ENCODE measurements around the gene PSMD8. TPM values are rescaled to one million over a fixed set of nuclear protein-coding genes. Genes with fewer than 3 reads are reported as not detected.
"Not testable (repeated sequence)": the region's sequence is repeated elsewhere in the genome, so short reads cannot be mapped to it uniquely, and the experiment has no call there.

The PSMD8 gene
- total RNA-seq, 1 donor from 2014 or later: 131 TPM

DNA sequence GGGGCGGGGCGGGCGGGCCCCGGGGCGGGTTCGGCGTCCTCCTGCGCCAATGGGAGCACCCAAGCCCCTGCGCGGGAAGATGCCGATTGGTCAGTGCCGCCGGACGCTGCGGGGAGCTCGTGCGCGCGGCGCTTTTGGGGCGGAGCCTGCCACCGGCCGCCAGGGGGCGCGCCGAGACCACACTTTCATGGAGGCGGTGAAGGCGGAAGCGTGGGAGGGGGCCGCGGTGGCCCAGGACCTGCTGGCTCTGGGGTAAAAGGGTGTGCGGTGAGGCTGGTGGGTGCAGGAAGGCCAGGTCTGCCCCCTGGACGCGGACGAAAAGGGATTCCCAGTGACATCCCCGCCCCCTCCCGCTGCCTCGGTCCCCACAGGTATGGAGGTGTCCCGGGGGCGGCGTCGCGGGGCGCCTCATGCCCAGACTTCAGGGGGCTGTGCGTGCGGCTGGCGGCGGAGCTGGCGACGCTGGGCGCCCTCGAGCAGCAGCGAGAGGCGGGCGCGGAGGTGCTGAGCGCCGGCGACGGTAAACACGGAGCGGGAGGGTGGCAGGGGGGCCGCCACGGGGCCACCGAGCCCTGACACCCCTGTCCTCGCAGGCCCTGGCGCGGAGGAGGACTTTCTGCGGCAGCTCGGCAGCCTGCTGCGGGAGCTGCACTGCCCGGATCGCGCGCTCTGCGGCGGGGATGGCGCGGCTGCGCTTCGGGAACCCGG lies 28.8 kb downstream of the PSMD8 start, which contains the start of gene FAM98C:
Gene FAM98C, plus strand, starts transcription at position 127 of the 708 bp plus-strand sequence. Its CDS starts 61 bp downstream, at position 188.
- H3K9me3 Mint-ChIP-seq: no peaks in the 10 kb centered on the region
- peak within 1 kb of the TSS; percentile 82 for H3K27ac Mint-ChIP-seq
- peaks cover 5% of the 10 kb centered on the region for H3K36me3 Mint-ChIP-seq
- TF ChIP-seq, protein P1, sequence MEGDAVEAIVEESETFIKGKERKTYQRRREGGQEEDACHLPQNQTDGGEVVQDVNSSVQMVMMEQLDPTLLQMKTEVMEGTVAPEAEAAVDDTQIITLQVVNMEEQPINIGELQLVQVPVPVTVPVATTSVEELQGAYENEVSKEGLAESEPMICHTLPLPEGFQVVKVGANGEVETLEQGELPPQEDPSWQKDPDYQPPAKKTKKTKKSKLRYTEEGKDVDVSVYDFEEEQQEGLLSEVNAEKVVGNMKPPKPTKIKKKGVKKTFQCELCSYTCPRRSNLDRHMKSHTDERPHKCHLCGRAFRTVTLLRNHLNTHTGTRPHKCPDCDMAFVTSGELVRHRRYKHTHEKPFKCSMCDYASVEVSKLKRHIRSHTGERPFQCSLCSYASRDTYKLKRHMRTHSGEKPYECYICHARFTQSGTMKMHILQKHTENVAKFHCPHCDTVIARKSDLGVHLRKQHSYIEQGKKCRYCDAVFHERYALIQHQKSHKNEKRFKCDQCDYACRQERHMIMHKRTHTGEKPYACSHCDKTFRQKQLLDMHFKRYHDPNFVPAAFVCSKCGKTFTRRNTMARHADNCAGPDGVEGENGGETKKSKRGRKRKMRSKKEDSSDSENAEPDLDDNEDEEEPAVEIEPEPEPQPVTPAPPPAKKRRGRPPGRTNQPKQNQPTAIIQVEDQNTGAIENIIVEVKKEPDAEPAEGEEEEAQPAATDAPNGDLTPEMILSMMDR (IDR thresholded peaks at IDR 0.05; ENCODE audit: unreplicated experiment): peak; percentile 100
- H3K4me1 Mint-ChIP-seq: peaks cover 2% of the 10 kb centered on the region
- peak; percentile 96 to 99 for DNase-seq (ENCODE audit: low spot score in 2 of 2, unreplicated experiment in 2 of 2)
- peaks cover 15% of the 10 kb centered on the region for H3K27me3 Mint-ChIP-seq (ENCODE audit: low read depth)
- H3K4me3 Mint-ChIP-seq: peak within 1 kb of the TSS; percentile 81

DNA sequence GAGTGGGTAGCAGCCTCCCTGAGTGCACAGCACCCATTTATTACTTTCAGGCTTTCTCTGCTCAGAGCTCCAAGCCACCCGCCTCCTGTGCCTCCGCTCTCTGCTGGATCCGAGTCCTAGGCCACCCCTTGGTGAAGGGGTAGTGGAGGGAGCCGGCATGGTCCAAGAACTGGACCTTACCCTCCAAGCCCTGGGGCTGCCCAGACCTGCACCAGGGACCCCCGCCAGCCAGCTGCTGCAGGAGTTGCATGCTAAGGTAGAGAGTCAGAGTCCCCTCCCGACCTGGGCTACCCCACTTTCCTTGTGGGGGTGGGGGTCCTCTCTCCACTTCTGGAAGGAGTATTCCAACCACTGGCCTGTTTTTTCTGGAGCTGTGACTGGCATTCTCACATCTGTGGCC lies 30.5 kb downstream of the PSMD8 start:
- TF ChIP-seq, protein P1 (IDR thresholded peaks at IDR 0.05; ENCODE audit: unreplicated experiment): no peak
- peaks cover 9% of the 10 kb centered on the region for H3K27me3 Mint-ChIP-seq (ENCODE audit: low read depth)
- no peak overlapping the region for H3K27ac Mint-ChIP-seq
- H3K9me3 Mint-ChIP-seq: no peaks in the 10 kb centered on the region
- peaks cover 8% of the 10 kb centered on the region for H3K36me3 Mint-ChIP-seq
- peak overlapping the region; percentile 81 for H3K4me3 Mint-ChIP-seq
- DNase-seq (ENCODE audit: low spot score in 2 of 2, unreplicated experiment in 2 of 2): no peak
- H3K4me1 Mint-ChIP-seq: peaks cover 4% of the 10 kb centered on the region

DNA sequence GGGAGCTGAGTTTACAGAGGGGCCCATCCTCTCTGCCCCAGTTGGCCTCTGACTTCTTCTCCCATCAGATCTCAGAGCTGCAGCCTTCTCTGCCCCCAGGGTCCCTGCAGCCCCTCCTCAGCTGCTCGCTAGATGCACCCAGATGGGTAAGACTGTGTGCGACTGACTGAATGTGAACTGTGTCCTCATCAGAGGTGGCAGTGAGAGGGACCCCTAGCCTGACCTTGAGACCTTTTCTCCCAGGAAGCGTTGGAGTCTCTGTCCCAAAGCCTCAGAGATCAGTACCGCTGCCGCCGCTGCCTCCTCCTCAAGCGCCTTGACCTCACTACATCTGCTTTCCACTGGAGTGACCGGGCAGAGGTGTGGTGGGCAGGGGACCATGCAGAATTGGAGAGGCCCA lies 30.9 kb downstream of the PSMD8 start:
- Mint-ChIP-seq H3K27ac (no peak overlapping the region), H3K4me3 (peak overlapping the region; percentile 36), H3K27me3 (ENCODE audit: low read depth) (peaks cover 6% of the 10 kb centered on the region), H3K36me3 (peaks cover 8% of the 10 kb centered on the region), H3K9me3 (no peaks in the 10 kb centered on the region), H3K4me1 (peaks cover 5% of the 10 kb centered on the region)
- no peak for DNase-seq (ENCODE audit: low spot score in 2 of 2, unreplicated experiment in 2 of 2)
- TF ChIP-seq, protein P1 (IDR thresholded peaks at IDR 0.05; ENCODE audit: unreplicated experiment): no peak

DNA sequence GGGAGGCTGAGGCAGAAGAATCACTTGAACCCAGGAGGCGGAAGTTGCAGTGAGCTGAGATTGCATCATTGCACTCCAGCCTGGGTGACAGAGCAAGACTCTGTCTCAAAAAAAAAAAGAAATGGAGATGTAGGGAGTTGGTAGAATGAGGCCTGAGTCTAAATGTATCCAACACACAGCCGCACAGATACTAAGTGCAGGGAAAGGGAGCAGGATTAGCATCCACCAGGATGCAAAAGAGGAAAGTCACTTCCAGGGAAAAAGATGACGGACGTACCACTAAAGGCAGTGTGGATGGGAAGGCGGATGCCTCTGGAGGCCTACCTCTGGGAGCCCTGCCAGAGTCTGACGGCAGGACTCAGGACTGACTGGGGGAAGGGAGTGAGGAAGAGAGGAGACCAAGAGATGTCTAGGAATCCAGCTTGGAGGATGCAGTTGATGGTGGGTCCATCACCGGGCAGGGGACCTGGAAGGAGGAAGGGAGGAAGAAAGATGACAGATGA lies 35.3 kb downstream of the PSMD8 start:
- H3K4me1 Mint-ChIP-seq: peaks cover 3% of the 10 kb centered on the region

DNA sequence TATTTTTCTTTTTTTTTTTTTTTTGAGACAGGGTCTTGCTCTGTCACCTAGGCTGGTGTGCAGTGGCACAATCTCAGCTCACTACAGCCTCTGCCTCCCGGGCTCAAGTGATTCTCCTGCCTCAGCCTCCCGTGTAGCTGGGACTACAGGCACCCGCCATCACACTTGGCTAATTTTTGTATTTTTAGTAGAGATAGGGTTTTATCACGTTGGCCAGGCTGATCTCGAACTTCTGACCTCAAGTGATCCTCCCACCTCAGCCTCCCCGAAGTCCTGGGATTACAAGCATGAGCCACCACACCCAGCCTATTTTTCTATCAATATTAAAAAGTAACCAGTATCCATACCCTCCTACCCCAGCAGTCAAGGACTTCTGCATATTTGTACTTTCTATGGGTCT lies 36.0 kb downstream of the PSMD8 start:
- not testable (repeated sequence) for H3K27me3 Mint-ChIP-seq (ENCODE audit: low read depth); H3K4me3 Mint-ChIP-seq; H3K27ac Mint-ChIP-seq; H3K36me3 Mint-ChIP-seq; DNase-seq (ENCODE audit: low spot score in 2 of 2, unreplicated experiment in 2 of 2); H3K9me3 Mint-ChIP-seq; H3K4me1 Mint-ChIP-seq

More for the DNA sequence above, 35.3 kb downstream of the PSMD8 start:
- DNase-seq (ENCODE audit: low spot score in 2 of 2, unreplicated experiment in 2 of 2): no peak
- TF ChIP-seq, protein P1 (IDR thresholded peaks at IDR 0.05; ENCODE audit: unreplicated experiment): no peak
- Mint-ChIP-seq H3K27ac (no peak overlapping the region), H3K27me3 (ENCODE audit: low read depth) (no peaks in the 10 kb centered on the region), H3K36me3 (peaks cover 8% of the 10 kb centered on the region), H3K4me3 (no peak overlapping the region), H3K9me3 (no peaks in the 10 kb centered on the region)

DNA sequence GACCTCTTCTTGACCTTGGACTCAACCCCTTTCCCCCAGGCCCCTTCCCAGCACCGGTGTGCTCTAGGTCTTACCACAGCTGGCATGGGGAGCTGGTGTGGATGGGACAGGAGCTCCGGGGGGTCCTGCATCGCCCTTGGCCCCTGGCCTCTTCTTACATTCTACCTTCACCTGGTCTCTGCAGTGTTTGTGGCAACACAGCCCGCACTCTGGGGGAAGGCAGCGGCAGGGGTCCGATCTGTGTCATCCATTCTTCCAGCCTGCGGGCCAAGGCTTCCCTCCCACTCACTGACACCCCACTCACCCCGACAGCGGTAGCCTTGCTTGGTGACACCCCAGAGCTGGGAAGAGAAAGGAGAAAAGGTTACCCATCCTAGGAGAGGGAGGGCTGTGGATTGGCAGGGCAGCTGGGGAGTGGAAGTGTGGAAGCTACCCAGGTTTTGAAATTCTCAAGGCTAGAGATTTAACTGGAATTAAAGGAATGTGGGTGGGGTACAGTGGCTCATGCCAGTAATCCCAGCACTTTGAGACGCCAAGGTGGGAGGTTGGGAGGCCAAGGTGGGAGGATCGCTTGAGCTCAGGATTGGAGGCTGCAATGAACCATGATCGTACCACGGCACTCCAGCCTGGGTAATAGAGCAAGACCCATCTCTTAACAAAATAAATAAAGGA lies 36.8 kb downstream of the PSMD8 start:
- Mint-ChIP-seq H3K27ac (no peak overlapping the region), H3K4me3 (no peak overlapping the region), H3K36me3 (peaks cover 8% of the 10 kb centered on the region), H3K4me1 (peaks cover 3% of the 10 kb centered on the region), H3K9me3 (no peaks in the 10 kb centered on the region), H3K27me3 (ENCODE audit: low read depth) (no peaks in the 10 kb centered on the region)
- TF ChIP-seq, protein P1 (IDR thresholded peaks at IDR 0.05; ENCODE audit: unreplicated experiment): no peak
- DNase-seq (ENCODE audit: low spot score in 2 of 2, unreplicated experiment in 2 of 2): no peak

DNA sequence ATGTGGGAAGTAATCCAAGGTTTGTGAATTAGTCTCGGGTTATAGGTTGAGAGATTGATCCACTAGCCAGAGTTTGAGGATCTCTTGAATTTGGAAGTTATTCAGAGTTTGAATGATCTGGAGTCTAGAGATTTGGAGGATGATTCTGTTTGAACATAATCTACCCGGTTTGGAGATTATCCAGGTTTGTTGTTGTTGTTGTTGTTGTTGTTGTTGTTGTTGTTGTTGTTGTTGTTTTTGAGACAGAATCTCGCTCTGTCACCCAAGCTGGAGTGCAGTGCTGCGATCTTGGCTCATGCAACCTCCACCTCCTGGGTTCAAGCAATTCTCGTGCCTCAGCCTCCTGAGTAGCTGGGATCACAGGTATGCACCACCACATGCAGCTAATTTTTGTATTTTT lies 37.5 kb downstream of the PSMD8 start:
- not testable (repeated sequence) for H3K36me3 Mint-ChIP-seq; H3K9me3 Mint-ChIP-seq; H3K4me1 Mint-ChIP-seq; H3K27ac Mint-ChIP-seq; DNase-seq (ENCODE audit: low spot score in 2 of 2, unreplicated experiment in 2 of 2); H3K27me3 Mint-ChIP-seq (ENCODE audit: low read depth); H3K4me3 Mint-ChIP-seq
